ENCODE measurements around the gene AMHR2.

GRCh38 chr12:53380794-53381730 lies 42.6 kb upstream of the AMHR2 start:
- no peak for TF ChIP-seq CTCF (conservative IDR thresholded peaks at IDR 0.05; ENCODE audit: low read depth, low read length)
- TF ChIP-seq EZH2 (IDR thresholded peaks at IDR 0.05; ENCODE audit: low read length, unreplicated experiment) = no peak

Data from PC-3 (cell line).